Right lobe of liver (tissue), 4 donors: ENCODE data around the gene ATF7IP.

Source experiments
- CTCF ChIP-seq, 4 donors: fragments of 200-600 bp in 3 of 4; fragments of 450-650 bp in 1 of 4; IDR thresholded peaks; one replicate each; pipeline versions ENCODE4 v1.5.1 to v1.8.0; 2016 to 2022; ENCODE audit warnings: antibody characterized with exemption in 4 of 4, mild to moderate bottlenecking in 2 of 4
- POLR2A ChIP-seq: fragments of 450-650 bp; IDR thresholded peaks from one replicate; pipeline ENCODE4 v1.6.1; 2017; ENCODE audit warnings: antibody characterized with exemption, mild to moderate bottlenecking
- donor health status: DM: no; HTN: no; CAD: no.
- donor health status: DM: no; HTN: no; CAD: no.
- donor health status: DM: no; HTN: yes; CAD: no.

GRCh38 chr12:14327711-14328110 is 37.8 kb upstream of the ATF7IP start:
- TF ChIP-seq POLR2A (no peak), CTCF (IDR thresholded peaks at IDR 0.05) (no peak)
